Measurements from ENCODE around the gene WFDC8. TPM values are rescaled to one million over a fixed set of nuclear protein-coding genes. Genes with fewer than 3 reads are reported as not detected.

WFDC8 gene
- total RNA-seq, 2 donors from 2014 or later, result not detected

DNA sequence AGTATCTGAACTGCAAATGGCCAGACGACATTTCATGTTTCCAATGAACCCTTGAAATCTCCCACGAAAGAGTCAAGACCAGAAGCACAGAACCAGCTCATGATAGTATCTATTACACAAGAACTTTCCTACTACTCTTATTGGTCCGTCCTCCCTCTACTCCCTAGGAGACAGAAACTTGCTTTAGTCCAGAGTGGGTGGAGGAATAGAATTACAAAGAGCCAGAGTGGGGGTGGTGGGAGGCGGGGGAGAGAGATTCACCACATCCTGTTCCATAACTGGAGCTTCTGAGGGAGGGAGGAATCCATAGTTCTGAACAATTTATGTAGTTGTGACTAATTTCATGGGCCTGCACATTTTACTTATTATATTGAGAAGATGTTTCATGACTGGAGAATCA is 32.0 kb upstream of the WFDC8 start:
- H3K36me3 ChIP-seq, result no peaks in the 10 kb centered on the region
- no peaks in the 10 kb centered on the region for H3K9me3 ChIP-seq
- no peak overlapping the region for H3K27ac ChIP-seq
- H3K27me3 ChIP-seq (replicated peaks; ENCODE audit: insufficient read depth), result no peaks in the 10 kb centered on the region
- 40% methylated on average over 4 of the region's 4 CpGs for WGBS
- DNase-seq (ENCODE audit: low spot score), result no peak
- TF ChIP-seq, protein P1, sequence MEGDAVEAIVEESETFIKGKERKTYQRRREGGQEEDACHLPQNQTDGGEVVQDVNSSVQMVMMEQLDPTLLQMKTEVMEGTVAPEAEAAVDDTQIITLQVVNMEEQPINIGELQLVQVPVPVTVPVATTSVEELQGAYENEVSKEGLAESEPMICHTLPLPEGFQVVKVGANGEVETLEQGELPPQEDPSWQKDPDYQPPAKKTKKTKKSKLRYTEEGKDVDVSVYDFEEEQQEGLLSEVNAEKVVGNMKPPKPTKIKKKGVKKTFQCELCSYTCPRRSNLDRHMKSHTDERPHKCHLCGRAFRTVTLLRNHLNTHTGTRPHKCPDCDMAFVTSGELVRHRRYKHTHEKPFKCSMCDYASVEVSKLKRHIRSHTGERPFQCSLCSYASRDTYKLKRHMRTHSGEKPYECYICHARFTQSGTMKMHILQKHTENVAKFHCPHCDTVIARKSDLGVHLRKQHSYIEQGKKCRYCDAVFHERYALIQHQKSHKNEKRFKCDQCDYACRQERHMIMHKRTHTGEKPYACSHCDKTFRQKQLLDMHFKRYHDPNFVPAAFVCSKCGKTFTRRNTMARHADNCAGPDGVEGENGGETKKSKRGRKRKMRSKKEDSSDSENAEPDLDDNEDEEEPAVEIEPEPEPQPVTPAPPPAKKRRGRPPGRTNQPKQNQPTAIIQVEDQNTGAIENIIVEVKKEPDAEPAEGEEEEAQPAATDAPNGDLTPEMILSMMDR (IDR thresholded peaks at IDR 0.05), result no peak
- H3K4me3 ChIP-seq, result no peak overlapping the region
- intact Hi-C loops (cut with DNase I), result no loop called here
- no peaks in the 10 kb centered on the region for H3K4me1 ChIP-seq (replicated peaks)

DNA sequence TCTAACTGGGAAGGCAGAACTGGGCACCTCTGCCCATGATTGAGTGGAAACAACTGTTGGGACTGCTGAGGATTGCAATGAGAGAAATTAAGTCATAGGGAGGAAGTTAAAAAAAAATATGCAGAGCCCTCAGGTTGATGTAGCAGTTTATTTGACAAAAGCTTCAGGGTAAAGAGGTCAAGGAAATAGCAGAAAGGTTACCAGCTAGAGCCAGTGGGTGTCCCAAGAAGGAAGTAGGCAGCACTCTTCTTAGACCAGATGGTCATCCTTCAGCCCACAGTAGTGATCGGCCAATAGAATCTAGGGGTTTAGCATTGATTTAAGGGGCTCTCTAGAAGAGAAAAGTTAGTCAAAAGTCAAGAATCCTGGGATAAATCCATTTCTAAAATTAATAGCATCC is 28.7 kb upstream of the WFDC8 start:
- intact Hi-C loops (cut with DNase I), result no loop called here
- DNase-seq (ENCODE audit: low spot score), result no peak
- Histone ChIP-seq H3K4me3 (no peak overlapping the region), H3K9me3 (no peaks in the 10 kb centered on the region), H3K4me1 (replicated peaks) (no peaks in the 10 kb centered on the region), H3K36me3 (no peaks in the 10 kb centered on the region), H3K27me3 (replicated peaks; ENCODE audit: insufficient read depth) (no peaks in the 10 kb centered on the region), H3K27ac (no peak overlapping the region)
- no peak for TF ChIP-seq POLR2AphosphoS5 (IDR thresholded peaks at IDR 0.05)
- TF ChIP-seq, protein P1 (IDR thresholded peaks at IDR 0.05), result no peak
- TF ChIP-seq POLR2A (IDR thresholded peaks at IDR 0.05), result no peak
- WGBS, result 96% methylated on average over 1 of the region's 1 CpG

DNA sequence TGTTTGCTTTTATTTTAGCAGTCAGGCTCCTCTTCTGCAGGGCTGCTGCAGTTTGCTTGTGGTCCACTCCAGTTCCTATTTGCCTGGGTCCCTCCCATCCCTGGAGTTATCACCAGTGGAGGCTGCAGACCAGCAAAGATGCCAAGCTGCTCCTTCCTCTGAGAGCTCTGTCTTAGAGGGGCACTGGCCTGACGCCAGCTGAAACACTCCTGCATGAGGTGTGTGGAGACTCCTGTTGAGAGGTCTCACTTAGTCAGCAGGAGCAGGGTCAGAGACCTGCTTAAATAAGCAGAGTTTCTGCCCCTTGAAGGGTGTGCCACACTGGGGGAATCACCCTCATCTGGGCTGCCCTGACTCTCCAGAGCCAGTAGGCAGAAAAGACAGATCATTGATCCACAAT is 16.2 kb upstream of the WFDC8 start:
- Histone ChIP-seq H3K27me3 (replicated peaks; ENCODE audit: insufficient read depth) (peaks cover 2% of the 10 kb centered on the region), H3K4me3 (no peak overlapping the region), H3K4me1 (replicated peaks) (no peaks in the 10 kb centered on the region), H3K9me3 (no peaks in the 10 kb centered on the region), H3K27ac (no peak overlapping the region), H3K36me3 (no peaks in the 10 kb centered on the region)
- TF ChIP-seq, protein P1 (IDR thresholded peaks at IDR 0.05), result no peak
- TF ChIP-seq POLR2AphosphoS5 (IDR thresholded peaks at IDR 0.05) (no peak), POLR2A (IDR thresholded peaks at IDR 0.05) (no peak)
- no peak for DNase-seq (ENCODE audit: low spot score)
- WGBS, result 64% methylated on average over 1 of the region's 1 CpG
- intact Hi-C loops (cut with DNase I), result no loop called here

DNA sequence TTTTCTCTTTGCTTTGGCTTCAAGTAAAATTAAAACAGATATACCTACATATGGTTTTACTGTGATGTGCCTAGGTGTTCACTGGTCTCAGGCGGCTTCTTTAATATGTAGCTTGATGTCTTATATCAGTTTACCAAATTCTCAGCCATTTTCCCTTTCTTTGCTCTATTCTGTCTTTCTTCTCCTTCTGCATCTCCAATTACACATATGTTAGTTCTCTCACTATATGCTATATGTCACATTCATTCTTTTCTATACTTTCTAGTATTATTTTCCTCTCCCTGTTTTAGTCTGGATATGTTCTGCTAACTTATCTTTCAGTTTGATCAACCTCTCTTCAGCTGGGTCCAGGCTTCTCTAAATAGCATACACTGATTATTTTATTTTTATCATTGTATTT is 14.4 kb upstream of the WFDC8 start:
- TF ChIP-seq POLR2A (IDR thresholded peaks at IDR 0.05) (no peak), POLR2AphosphoS5 (IDR thresholded peaks at IDR 0.05) (no peak)
- TF ChIP-seq, protein P1 (IDR thresholded peaks at IDR 0.05), result no peak
- Histone ChIP-seq H3K27ac (no peak overlapping the region), H3K9me3 (no peaks in the 10 kb centered on the region), H3K36me3 (no peaks in the 10 kb centered on the region), H3K27me3 (replicated peaks; ENCODE audit: insufficient read depth) (peaks cover 2% of the 10 kb centered on the region), H3K4me1 (replicated peaks) (no peaks in the 10 kb centered on the region), H3K4me3 (no peak overlapping the region)
- intact Hi-C loops (cut with DNase I), result no loop called here
- DNase-seq (ENCODE audit: low spot score), result no peak
- 46% methylated on average over 1 of the region's 1 CpG for WGBS

DNA sequence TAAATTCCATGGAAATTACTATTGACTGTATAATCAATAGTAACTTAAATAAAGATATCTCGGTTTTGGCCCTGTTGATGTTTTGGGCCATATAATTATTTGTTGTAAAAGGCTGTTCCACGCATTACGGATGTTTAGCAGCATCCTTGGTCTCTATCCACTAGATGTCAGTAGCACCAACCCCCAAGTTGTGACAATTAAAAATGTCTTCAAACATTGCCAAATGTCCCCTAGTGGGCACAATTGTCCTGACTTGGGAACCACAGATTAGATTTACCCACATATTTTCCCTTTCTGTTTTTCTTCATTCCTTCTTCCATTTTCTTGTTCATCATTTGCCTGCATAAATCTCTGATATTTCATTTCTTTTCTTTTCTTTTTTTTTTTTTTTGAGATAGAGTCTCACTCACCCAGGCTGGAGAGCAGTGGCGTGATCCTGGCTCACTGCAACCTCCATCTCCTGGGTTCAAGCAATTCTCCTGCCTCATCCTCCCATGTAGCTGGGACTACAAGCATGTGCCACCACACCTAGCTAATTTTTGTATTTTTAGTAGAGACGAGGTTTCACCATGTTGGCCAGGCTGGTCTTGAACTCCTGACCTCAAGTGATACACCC is 13.6 kb upstream of the WFDC8 start:
- TF ChIP-seq, protein P1 (IDR thresholded peaks at IDR 0.05), result peak in 3 of 4 experiments; percentile 7 to 45 (median 20)
- TF ChIP-seq POLR2A (IDR thresholded peaks at IDR 0.05) (no peak), POLR2AphosphoS5 (IDR thresholded peaks at IDR 0.05) (no peak)
- DNase-seq (ENCODE audit: low spot score), result no peak
- Histone ChIP-seq H3K4me1 (replicated peaks) (no peaks in the 10 kb centered on the region), H3K27me3 (replicated peaks; ENCODE audit: insufficient read depth) (no peaks in the 10 kb centered on the region), H3K36me3 (no peaks in the 10 kb centered on the region), H3K9me3 (no peaks in the 10 kb centered on the region), H3K27ac (no peak overlapping the region), H3K4me3 (no peak overlapping the region)
- 56% methylated on average over 5 of the region's 5 CpGs for WGBS
- intact Hi-C loops (cut with DNase I), result no loop called here
